SK-N-SH (cell line): ENCODE measurements around the gene C10orf88.

Experiments
- CTCF ChIP-seq: fragments of 200-600 bp; sonication (generic); IDR thresholded peaks from 2 replicates; pipeline ENCODE4 v1.6.1; 2017; ENCODE audit warnings: antibody characterized with exemption, mild to moderate bottlenecking, moderate library complexity
- ELF1 ChIP-seq: IDR thresholded peaks from 2 replicates; pipeline ENCODE4 v1.4.0; 2012
- EP300 ChIP-seq, 2 experiments: IDR thresholded peaks; 2 replicates each; pipeline versions ENCODE4 v1.4.0 to v1.6.1; 2012; ENCODE audit warnings: borderline replicate concordance in 1 of 2, low read depth in 1 of 2, low read length in 1 of 2
- IRF3 ChIP-seq: fragments of 150-350 bp; IDR thresholded peaks from 2 replicates; pipeline ENCODE4 v1.6.1; 2016; ENCODE audit warnings: mild to moderate bottlenecking, low read depth, low read length
- POLR2AphosphoS5 ChIP-seq: IDR thresholded peaks from 2 replicates; pipeline ENCODE4 v1.6.1; 2012; ENCODE audit warnings: low read depth, low read length
- TAF1 ChIP-seq: IDR thresholded peaks from 2 replicates; pipeline ENCODE4 v1.6.1; 2012; ENCODE audit warnings: low read depth, mild to moderate bottlenecking, low read length, moderate library complexity, borderline replicate concordance
- TCF12 ChIP-seq: IDR thresholded peaks from 2 replicates; pipeline ENCODE4 v1.4.0; 2012
- TEAD4 ChIP-seq: IDR thresholded peaks from 2 replicates; pipeline ENCODE4 v1.4.0; 2012; ENCODE audit warnings: mild to moderate bottlenecking, borderline replicate concordance; ENCODE audit not compliant: insufficient read depth

GRCh38 chr10:122931088-122931906 lies 22.7 kb downstream of the C10orf88 start:
- TF ChIP-seq CTCF (no peak), TAF1 (no peak), ELF1 (no peak), IRF3 (no peak), TCF12 (no peak), POLR2AphosphoS5 (no peak), TEAD4 (no peak), EP300 (IDR thresholded peaks at IDR 0.05; ENCODE audit: borderline replicate concordance in 1 of 2, low read depth in 1 of 2, low read length in 1 of 2) (no peak)
